Suprapubic skin (tissue), 4 donors: ENCODE measurements around the gene ITPKB. TPM values are rescaled to one million over a fixed set of nuclear protein-coding genes. Genes with fewer than 3 reads are reported as not detected.

Experiments
- DNase-seq, 2 donors: peaks; one replicate each; pipeline ENCODE4 v3.0.0-alpha.2; 2019; ENCODE audit warnings: low spot score in 2 of 2
- H3K27ac ChIP-seq: fragments of 200-600 bp; sonication (generic); one replicate; pipeline ENCODE4 v1.5.1; 2019
- H3K27me3 ChIP-seq: fragments of 200-600 bp; sonication (generic); one replicate; pipeline ENCODE4 v1.5.1; 2019
- H3K36me3 ChIP-seq: fragments of 200-600 bp; sonication (generic); one replicate; pipeline ENCODE4 v1.5.1; 2019
- H3K4me1 ChIP-seq: fragments of 200-600 bp; sonication (generic); one replicate; pipeline ENCODE4 v1.5.1; 2019
- H3K4me3 ChIP-seq: fragments of 200-600 bp; sonication (generic); one replicate; pipeline ENCODE4 v1.5.1; 2019; ENCODE audit warnings: mild to moderate bottlenecking
- H3K9me3 ChIP-seq: fragments of 200-600 bp; sonication (generic); one replicate; pipeline ENCODE4 v1.5.1; 2019
- CTCF ChIP-seq, 2 donors: fragments of 200-600 bp in 1 of 2; fragments of 450-650 bp in 1 of 2; sonication (generic) in 1 of 2; IDR thresholded peaks; one replicate each; pipeline ENCODE4 v1.5.1; 2016 to 2019; ENCODE audit warnings: antibody characterized with exemption in 2 of 2, mild to moderate bottlenecking in 1 of 2, moderate library complexity in 1 of 2
- EP300 ChIP-seq: sonication (generic); formaldehyde crosslinking; IDR thresholded peaks from one replicate; pipeline ENCODE4 v1.6.1; 2017; ENCODE audit warnings: antibody characterized with exemption
- POLR2A ChIP-seq, 2 donors: fragments of 450-650 bp; IDR thresholded peaks; one replicate each; pipeline ENCODE4 v1.6.1; 2017; ENCODE audit warnings: antibody characterized with exemption in 2 of 2, mild to moderate bottlenecking in 2 of 2, moderate library complexity in 2 of 2
- POLR2AphosphoS5 ChIP-seq, 3 donors: sonication (generic); formaldehyde crosslinking; IDR thresholded peaks; one replicate each; pipeline ENCODE4 v1.6.1; 2017; ENCODE audit warnings: antibody characterized with exemption in 3 of 3
- WGBS: methylation state at CpG from one replicate; pipeline ENCODE4 v1.1.5; 2018; 5-methylcytosine and 5-hydroxymethylcytosine counted together
- total RNA-seq, 4 donors: library from RNA; depleted of rRNA; stranded (reverse); fragments of >200 nt; gene quantifications; one replicate each; pipeline ENCODE4 v1.1.0, GENCODE V29; 2016

ITPKB gene
- total RNA-seq, 4 donors from 2014 or later, result 31.0 to 39.0 (median 35.3) TPM

- H3K4me3 ChIP-seq, result peak overlapping the region; percentile 17
- DNase-seq, result peak in 1 of 2 donors; percentile 40
- 69% methylated on average over 4 of the region's 4 CpGs for WGBS
These were observed 5.8 kb downstream of the ITPKB start for GRCh38 chr1:226733304-226733703.

GRCh38 chr1:226732856-226733291 is 6.2 kb downstream of the ITPKB start:
- no peaks in the 10 kb centered on the region for H3K9me3 ChIP-seq
- H3K36me3 ChIP-seq, result peaks cover 5% of the 10 kb centered on the region
- H3K4me3 ChIP-seq, result peak overlapping the region; percentile 9
- DNase-seq, result peak in 1 of 2 donors; percentile 43
- TF ChIP-seq CTCF (IDR thresholded peaks at IDR 0.05) (no peak), EP300 (no peak), POLR2A (IDR thresholded peaks at IDR 0.05) (no peak), POLR2AphosphoS5 (IDR thresholded peaks at IDR 0.05) (no peak)
- H3K4me1 ChIP-seq, result peaks cover 67% of the 10 kb centered on the region
- no peaks in the 10 kb centered on the region for H3K27me3 ChIP-seq
- no peak overlapping the region for H3K27ac ChIP-seq
- 66% methylated on average over 4 of the region's 4 CpGs for WGBS

More at GRCh38 chr1:226733304-226733703, 5.8 kb downstream of the ITPKB start:
- H3K27me3 ChIP-seq, result no peaks in the 10 kb centered on the region
- H3K4me1 ChIP-seq, result peaks cover 62% of the 10 kb centered on the region
- H3K27ac ChIP-seq, result no peak overlapping the region
- no peak for TF ChIP-seq EP300
- no peak for TF ChIP-seq POLR2A (IDR thresholded peaks at IDR 0.05)
- no peaks in the 10 kb centered on the region for H3K9me3 ChIP-seq
- peaks cover 5% of the 10 kb centered on the region for H3K36me3 ChIP-seq

- H3K36me3 ChIP-seq, result peaks cover 5% of the 10 kb centered on the region
- H3K4me1 ChIP-seq, result peaks cover 59% of the 10 kb centered on the region
- no peak overlapping the region for H3K4me3 ChIP-seq
- no peaks in the 10 kb centered on the region for H3K9me3 ChIP-seq
- TF ChIP-seq EP300 (no peak), POLR2AphosphoS5 (IDR thresholded peaks at IDR 0.05) (no peak), POLR2A (IDR thresholded peaks at IDR 0.05) (no peak), CTCF (IDR thresholded peaks at IDR 0.05) (no peak)
- no peak overlapping the region for H3K27ac ChIP-seq
- H3K27me3 ChIP-seq, result no peaks in the 10 kb centered on the region
- WGBS, result 61% methylated on average over 3 of the region's 3 CpGs
- DNase-seq, result peak in 1 of 2 donors; percentile 5
These were observed 7.7 kb downstream of the ITPKB start for GRCh38 chr1:226731257-226731893.

GRCh38 chr1:226730836-226731235 is 8.2 kb downstream of the ITPKB start:
- Histone ChIP-seq H3K27ac (no peak overlapping the region), H3K36me3 (peaks cover 5% of the 10 kb centered on the region), H3K4me3 (no peak overlapping the region), H3K4me1 (peaks cover 54% of the 10 kb centered on the region), H3K27me3 (no peaks in the 10 kb centered on the region), H3K9me3 (no peaks in the 10 kb centered on the region)
- no peak for TF ChIP-seq POLR2AphosphoS5 (IDR thresholded peaks at IDR 0.05)
- TF ChIP-seq EP300, result no peak
- TF ChIP-seq POLR2A (IDR thresholded peaks at IDR 0.05), result no peak
- TF ChIP-seq CTCF (IDR thresholded peaks at IDR 0.05), result no peak
- 73% methylated on average over 3 of the region's 3 CpGs for WGBS
- DNase-seq, result no peak

GRCh38 chr1:226730071-226730470 is 9.0 kb downstream of the ITPKB start:
- WGBS, result 88% methylated on average over 1 of the region's 1 CpG
- H3K36me3 ChIP-seq, result peaks cover 2% of the 10 kb centered on the region
- no peaks in the 10 kb centered on the region for H3K9me3 ChIP-seq
- H3K4me1 ChIP-seq, result peaks cover 51% of the 10 kb centered on the region
- no peaks in the 10 kb centered on the region for H3K27me3 ChIP-seq
- H3K27ac ChIP-seq, result no peak overlapping the region
- H3K4me3 ChIP-seq, result no peak overlapping the region
- DNase-seq, result peak in 1 of 2 donors; percentile 18
- TF ChIP-seq CTCF (IDR thresholded peaks at IDR 0.05), result no peak
- no peak for TF ChIP-seq EP300
- TF ChIP-seq POLR2A (IDR thresholded peaks at IDR 0.05), result no peak
- TF ChIP-seq POLR2AphosphoS5 (IDR thresholded peaks at IDR 0.05), result no peak
